Adrenal gland (tissue), 12 donors: ENCODE data around the gene PRRC2B. TPM values are rescaled to one million over a fixed set of nuclear protein-coding genes. Genes with fewer than 3 reads are reported as not detected.

Source experiments
- DNase-seq, 7 donors: peaks; one replicate each; pipeline ENCODE4 v3.0.0-alpha.2; 2019 to 2020
- H3K27ac ChIP-seq, 5 donors: fragments of 200-600 bp; sonication (generic) in 4 of 5; 1 replicate in 3 of 5; 2 replicates in 2 of 5; pipeline versions ENCODE4 v1.5.1 to v1.8.0; 2016 to 2020; ENCODE audit warnings: mild to moderate bottlenecking in 1 of 5
- H3K27me3 ChIP-seq: fragments of 200-600 bp; 2 replicates; pipeline ENCODE4 v1.8.0; 2021
- H3K36me3 ChIP-seq, 2 donors: fragments of 200-600 bp; replicated peaks in 1 of 2; 1 replicate in 1 of 2; 2 replicates in 1 of 2; pipeline versions ENCODE4 v1.5.1 to v1.8.0; 2018 to 2022
- H3K4me1 ChIP-seq, 2 donors: fragments of 200-600 bp; replicated peaks in 1 of 2; 1 replicate in 1 of 2; 2 replicates in 1 of 2; pipeline versions ENCODE4 v1.5.1 to v1.8.0; 2018 to 2021
- H3K4me3 ChIP-seq, 4 donors: fragments of 200-600 bp; sonication (generic) in 3 of 4; one replicate each; pipeline ENCODE4 v1.5.1; 2016 to 2018
- H3K9me3 ChIP-seq, 3 donors: fragments of 200-600 bp; sonication (generic) in 1 of 3; replicated peaks in 1 of 3; 1 replicate in 2 of 3; 2 replicates in 1 of 3; pipeline versions ENCODE4 v1.5.1 to v1.8.0; 2016 to 2021
- CTCF ChIP-seq, 6 experiments: fragments of 450-650 bp in 4 of 6; fragments of 200-600 bp in 2 of 6; sonication (generic) in 1 of 6; IDR thresholded peaks; 1 replicate in 5 of 6; 2 replicates in 1 of 6; pipeline versions ENCODE4 v1.5.1 to v1.8.0; 2016 to 2021; ENCODE audit warnings: antibody characterized with exemption in 6 of 6, mild to moderate bottlenecking in 2 of 6, moderate library complexity in 1 of 6
- POLR2A ChIP-seq, 2 donors: fragments of 450-650 bp; IDR thresholded peaks; one replicate each; pipeline ENCODE4 v1.6.1; 2017; ENCODE audit warnings: antibody characterized with exemption in 2 of 2, mild to moderate bottlenecking in 2 of 2, moderate library complexity in 1 of 2
- WGBS, 4 donors: extraction: QIAGEN DNeasy Blood & Tissue Kit in 2 of 4; methylation state at CpG; one replicate each; pipeline versions ENCODE4 v1.1.5 to v1.1.7; 2013 to 2017; 5-methylcytosine and 5-hydroxymethylcytosine counted together
- intact Hi-C, 2 donors: fragments of 100-400 bp; cut with DNase I; formaldehyde crosslinking; loops; one replicate each; pipeline versions ENCODE4 v1.14.1 to v1.15.0; 2022 to 2023
- polyA plus RNA-seq, 3 donors: library from polyadenylated mRNA; stranded (reverse); fragments of 200-250 nt in 2 of 3; fragments of 350-450 nt in 1 of 3; fragmentation: Illumina TruSeq in 1 of 3; extraction: RNeasy Lipid Tissue Mini Kit (QIAGEN cat#74804) in 1 of 3; gene quantifications; one replicate each; pipeline ENCODE4 v1.2.3, GENCODE V29; 2013 to 2014
- total RNA-seq, 9 donors: library from RNA; depleted of rRNA in 4 of 9; stranded (reverse); fragments of >200 nt in 4 of 9; fragments of 120-200 nt in 1 of 9; fragmentation: NEBNext Ultra II Directional in 1 of 9; extraction: Animal tissue kit (Norgen Biotek cat#: 25700) in 1 of 9; gene quantifications; one replicate each; pipeline versions ENCODE4 v1.1.0 to v1.2.4, GENCODE V29; 2013 to 2023
- donor health status: healthy with polysubstance abuse.
- donor health status: Bipolar disorder and iron deficiency.
- donor health status: DM: yes; HTN: yes; CAD: no.
- donor health status: DM: no; HTN: no; CAD: no.
- donor health status: DM: no; HTN: no; CAD: no.
- donor health status: DM: yes; HTN: yes; CAD: no.

The PRRC2B gene
- total and polyA plus RNA-seq, 12 donors = 42.3 to 255 (median 145) TPM

GRCh38 chr9:131421691-131422090 is 27.8 kb downstream of the PRRC2B start:
- H3K4me1 ChIP-seq = peaks cover 54 to 72% of the 10 kb centered on the region in 2 donors
- no peaks in the 10 kb centered on the region for H3K27me3 ChIP-seq
- 42 to 57% (median 53%) methylated on average over 8 of the region's 8 CpGs for WGBS, 4 donors
- H3K9me3 ChIP-seq = no peaks in the 10 kb centered on the region
- H3K36me3 ChIP-seq = no peaks in the 10 kb centered on the region
- no peak overlapping the region for H3K4me3 ChIP-seq
- peak in 2 of 7 donors; percentile 43 to 53 for DNase-seq
- peak overlapping the region; percentile 42 to 87 (median 80) for H3K27ac ChIP-seq
- intact Hi-C loops = loop anchor here in 1 of 2 donors (5.0 kb wide), 1 partner anchor 51 kb away; no protein-coding TSS in a partner anchor
- TF ChIP-seq CTCF (IDR thresholded peaks at IDR 0.05) = no peak
- TF ChIP-seq POLR2A (IDR thresholded peaks at IDR 0.05) = no peak

GRCh38 chr9:131422241-131422792 is 28.4 kb downstream of the PRRC2B start:
- TF ChIP-seq POLR2A (IDR thresholded peaks at IDR 0.05) = peak in 1 of 2 donors; percentile 11
- TF ChIP-seq CTCF (IDR thresholded peaks at IDR 0.05) = peak in 4 of 6 experiments; percentile 44 to 58 (median 48)
- intact Hi-C loops = loop anchor here in 1 of 2 donors (5.0 kb wide), 1 partner anchor 50 kb away; no protein-coding TSS in a partner anchor
- Histone ChIP-seq H3K4me3 (no peak overlapping the region), H3K36me3 (no peaks in the 10 kb centered on the region), H3K27ac (peak overlapping the region; percentile 42 to 87 (median 80)), H3K27me3 (no peaks in the 10 kb centered on the region), H3K9me3 (no peaks in the 10 kb centered on the region), H3K4me1 (peaks cover 54 to 66% of the 10 kb centered on the region in 2 donors)
- 25 to 43% (median 34%) methylated on average over 12 of the region's 12 CpGs for WGBS, 4 donors
- DNase-seq = peak in 6 of 7 donors; percentile 45 to 91 (median 72)

- Histone ChIP-seq H3K9me3 (no peaks in the 10 kb centered on the region), H3K27ac (peak overlapping the region; percentile 1 to 87 (median 80)), H3K36me3 (no peaks in the 10 kb centered on the region), H3K4me1 (peaks cover 47 to 58% of the 10 kb centered on the region in 2 donors), H3K4me3 (no peak overlapping the region), H3K27me3 (no peaks in the 10 kb centered on the region)
- TF ChIP-seq POLR2A (IDR thresholded peaks at IDR 0.05) (no peak), CTCF (IDR thresholded peaks at IDR 0.05) (no peak)
- DNase-seq = peak; percentile 55 to 86 (median 80)
- intact Hi-C loops = loop anchor here in 1 of 2 donors (5.0 kb wide), 1 partner anchor 49 kb away; no protein-coding TSS in a partner anchor
- 8 to 15% (median 11%) methylated on average over 4 to 14 of the region's 14 CpGs for WGBS, 4 donors
These were observed 29.3 kb downstream of the PRRC2B start for GRCh38 chr9:131423171-131423581.

GRCh38 chr9:131426545-131426944 is 32.7 kb downstream of the PRRC2B start:
- TF ChIP-seq CTCF (IDR thresholded peaks at IDR 0.05) (no peak), POLR2A (IDR thresholded peaks at IDR 0.05) (no peak)
- WGBS, 4 donors = 88 to 96% (median 90%) methylated on average over 1 to 3 of the region's 3 CpGs
- Histone ChIP-seq H3K4me1 (peaks cover 36 to 39% of the 10 kb centered on the region in 2 donors), H3K36me3 (no peaks in the 10 kb centered on the region), H3K9me3 (no peaks in the 10 kb centered on the region), H3K27ac (no peak overlapping the region), H3K27me3 (no peaks in the 10 kb centered on the region), H3K4me3 (no peak overlapping the region)
- intact Hi-C loops = no loop called here
- DNase-seq = no peak
